Transverse colon (tissue), 4 donors: ENCODE data around the gene PPP4R1. TPM values are rescaled to one million over a fixed set of nuclear protein-coding genes. Genes with fewer than 3 reads are reported as not detected.

Experiments used
- DNase-seq: peaks from one replicate; pipeline ENCODE4 v3.0.0-alpha.2; 2019
- H3K27ac ChIP-seq, 4 donors: fragments of 200-600 bp; sonication (generic); 2 replicates each; pipeline ENCODE4 v1.5.1; 2016 to 2018; ENCODE audit warnings: inconsistent platforms in 4 of 4
- H3K27me3 ChIP-seq: fragments of 200-600 bp; sonication (generic); 2 replicates; pipeline ENCODE4 v1.5.1; 2017; ENCODE audit warnings: inconsistent platforms
- H3K36me3 ChIP-seq, 4 donors: fragments of 200-600 bp; sonication (generic); 2 replicates each; pipeline ENCODE4 v1.5.1; 2017 to 2019; ENCODE audit warnings: inconsistent platforms in 4 of 4
- H3K4me1 ChIP-seq, 4 donors: fragments of 200-600 bp; sonication (generic); 2 replicates each; pipeline ENCODE4 v1.5.1; 2017 to 2020; ENCODE audit warnings: inconsistent platforms in 4 of 4
- H3K4me3 ChIP-seq, 4 donors: fragments of 200-600 bp; sonication (generic); 1 replicate in 1 of 4; 2 replicates in 3 of 4; pipeline versions ENCODE4 v1.5.1 to v1.6.1; 2017 to 2019; ENCODE audit warnings: inconsistent platforms in 4 of 4
- H3K9me3 ChIP-seq, 2 donors: fragments of 200-600 bp; sonication (generic); 2 replicates each; pipeline ENCODE4 v1.5.1; 2017 to 2019; ENCODE audit warnings: inconsistent platforms in 2 of 2
- CTCF ChIP-seq, 5 experiments: fragments of 200-600 bp in 3 of 5; fragments of 450-650 bp in 2 of 5; sonication (generic) in 3 of 5; IDR thresholded peaks; 1 replicate in 2 of 5; 2 replicates in 3 of 5; pipeline ENCODE4 v1.5.1; 2016 to 2017; ENCODE audit warnings: antibody characterized with exemption in 5 of 5, inconsistent platforms in 3 of 5, mild to moderate bottlenecking in 2 of 5, moderate library complexity in 1 of 5
- EP300 ChIP-seq: sonication (generic); formaldehyde crosslinking; IDR thresholded peaks from one replicate; pipeline ENCODE4 v1.6.1; 2017; ENCODE audit warnings: antibody characterized with exemption, low read depth
- POLR2A ChIP-seq: fragments of 450-650 bp; IDR thresholded peaks from one replicate; pipeline ENCODE4 v1.6.1; 2016; ENCODE audit warnings: antibody characterized with exemption, mild to moderate bottlenecking, moderate library complexity
- POLR2AphosphoS5 ChIP-seq, 3 donors: sonication (generic); formaldehyde crosslinking; IDR thresholded peaks; one replicate each; pipeline ENCODE4 v1.6.1; 2016; ENCODE audit warnings: antibody characterized with exemption in 3 of 3
- WGBS, 2 donors: methylation state at CpG; one replicate each; pipeline ENCODE4 v1.1.5; 2018; ENCODE audit warnings: low coverage in 1 of 2; 5-methylcytosine and 5-hydroxymethylcytosine counted together
- in situ Hi-C, 4 donors: fragments of 200-750 bp; cut with MboI; loops; one replicate each; pipeline versions ENCODE4 v1.15.0 to v1.15.1; 2017; ENCODE audit warnings: low sequenced_read_pairs in 3 of 4, low pct_ligation_motif_present in 1 of 4, low pct_unique_long_range_greater_than_20kb in 1 of 4
- intact Hi-C: fragments of 100-400 bp; cut with DNase I; formaldehyde crosslinking; loops from one replicate; pipeline ENCODE4 v1.15.1; 2023; ENCODE audit warnings: low total_unique reads
- total RNA-seq, 4 donors: library from RNA; depleted of rRNA; stranded (reverse); fragments of >200 nt; gene quantifications; one replicate each; pipeline ENCODE4 v1.1.0, GENCODE V29; 2016

PPP4R1 gene
- total RNA-seq, 4 donors from 2014 or later: 46.0 to 163 (median 79.2) TPM

DNA sequence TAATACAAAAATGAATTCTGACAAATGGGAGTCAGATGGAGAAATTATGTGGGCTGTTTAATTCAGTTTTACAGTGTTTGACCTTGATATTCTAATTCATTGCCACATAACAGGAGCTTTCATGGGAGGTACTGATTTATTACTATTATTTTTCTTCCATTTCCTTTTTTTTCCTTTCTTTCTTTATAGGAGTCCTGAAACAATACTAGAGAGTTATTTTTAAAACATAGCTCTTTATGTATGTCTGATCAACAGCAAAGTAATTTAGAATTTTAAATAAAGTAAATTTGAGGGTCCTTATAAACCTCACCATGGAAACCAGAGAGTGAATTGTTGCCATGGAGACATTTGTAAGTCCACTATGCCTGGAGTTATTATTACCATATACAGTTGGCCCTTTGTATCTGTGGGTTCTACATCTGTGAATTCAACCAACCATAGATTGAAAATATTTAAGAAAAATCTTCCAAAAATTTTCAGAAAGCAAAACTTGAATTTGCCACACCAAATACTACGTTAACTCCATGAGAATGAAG lies 40.9 kb upstream of the PPP4R1 start:
- H3K9me3 ChIP-seq: no peaks in the 10 kb centered on the region
- no peak for TF ChIP-seq POLR2AphosphoS5 (IDR thresholded peaks at IDR 0.05)
- TF ChIP-seq CTCF (IDR thresholded peaks at IDR 0.05): no peak
- TF ChIP-seq POLR2A: no peak
- TF ChIP-seq EP300: no peak
- no peak overlapping the region for H3K4me3 ChIP-seq
- intact Hi-C loops: no loop called here
- H3K4me1 ChIP-seq: no peaks in the 10 kb centered on the region
- DNase-seq: no peak
- H3K36me3 ChIP-seq: no peaks in the 10 kb centered on the region
- H3K27me3 ChIP-seq: no peaks in the 10 kb centered on the region
- H3K27ac ChIP-seq: no peak overlapping the region
- in situ Hi-C loops: no loop called here
- 50 to 86% methylated on average over 1 of the region's 1 CpG for WGBS, 2 donors

DNA sequence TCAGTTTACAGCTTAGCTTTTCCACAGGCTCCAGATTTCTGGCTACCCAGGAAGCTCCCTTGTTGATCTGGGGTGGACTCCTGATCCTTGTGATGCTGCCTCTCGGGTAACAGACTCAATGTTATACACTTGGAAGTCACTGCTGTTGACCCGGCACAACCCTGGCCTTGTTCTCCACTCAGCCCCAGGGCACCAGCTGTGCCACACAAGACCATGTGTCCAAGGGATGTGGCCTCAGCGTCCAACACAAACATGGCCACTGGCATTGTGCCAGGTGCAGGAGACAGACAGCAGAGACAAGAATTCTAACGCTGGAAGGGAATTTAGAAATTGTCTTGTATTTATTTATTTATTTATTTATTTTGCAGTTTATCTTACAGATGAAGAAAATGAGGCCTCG lies 39.0 kb upstream of the PPP4R1 start:
- Histone ChIP-seq H3K36me3 (no peaks in the 10 kb centered on the region), H3K9me3 (no peaks in the 10 kb centered on the region), H3K27ac (no peak overlapping the region), H3K27me3 (no peaks in the 10 kb centered on the region), H3K4me1 (no peaks in the 10 kb centered on the region), H3K4me3 (no peak overlapping the region)
- WGBS, 2 donors: 49 to 72% methylated on average over 5 of the region's 5 CpGs
- TF ChIP-seq POLR2AphosphoS5 (IDR thresholded peaks at IDR 0.05) (no peak), EP300 (no peak), POLR2A (no peak), CTCF (IDR thresholded peaks at IDR 0.05) (no peak)
- DNase-seq: no peak
- intact Hi-C loops: no loop called here
- in situ Hi-C loops: no loop called here

DNA sequence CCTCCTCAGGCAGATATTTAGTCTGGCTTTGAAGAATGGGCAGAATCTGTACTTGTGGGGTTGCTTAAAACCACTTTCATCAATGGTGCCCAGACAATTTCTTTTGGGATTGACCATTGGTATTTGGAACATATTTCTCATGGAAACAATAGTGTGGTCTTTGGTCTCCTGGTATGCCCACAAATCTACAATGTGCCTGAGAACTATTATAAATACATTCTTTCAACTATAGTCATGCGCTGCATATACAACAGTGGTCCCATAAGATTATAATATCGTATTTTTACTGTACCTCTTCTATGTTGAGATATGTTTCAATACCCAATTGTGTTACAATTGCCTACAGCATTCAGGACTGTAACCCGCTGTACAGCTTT lies 34.8 kb upstream of the PPP4R1 start:
- Histone ChIP-seq H3K4me3 (no peak overlapping the region), H3K4me1 (peaks cover 0 to under 1% (median 0%) of the 10 kb centered on the region in 4 donors), H3K36me3 (no peaks in the 10 kb centered on the region), H3K9me3 (no peaks in the 10 kb centered on the region), H3K27ac (no peak overlapping the region), H3K27me3 (no peaks in the 10 kb centered on the region)
- DNase-seq: no peak
- intact Hi-C loops (no loop called here), in situ Hi-C loops (no loop called here)
- WGBS, 2 donors: 71 to 78% methylated on average over 2 to 3 of the region's 3 CpGs
- no peak for TF ChIP-seq POLR2AphosphoS5 (IDR thresholded peaks at IDR 0.05)
- TF ChIP-seq CTCF (IDR thresholded peaks at IDR 0.05): no peak
- no peak for TF ChIP-seq EP300
- no peak for TF ChIP-seq POLR2A

- H3K27ac ChIP-seq: no peak overlapping the region
- TF ChIP-seq EP300 (no peak), POLR2AphosphoS5 (IDR thresholded peaks at IDR 0.05) (no peak), POLR2A (no peak), CTCF (IDR thresholded peaks at IDR 0.05) (no peak)
- H3K36me3 ChIP-seq: no peaks in the 10 kb centered on the region
- in situ Hi-C loops: no loop called here
- no peak for DNase-seq
- H3K27me3 ChIP-seq: no peaks in the 10 kb centered on the region
- intact Hi-C loops: no loop called here
- H3K9me3 ChIP-seq: no peaks in the 10 kb centered on the region
- H3K4me3 ChIP-seq: no peak overlapping the region
- 72 to 84% methylated on average over 5 to 7 of the region's 7 CpGs for WGBS, 2 donors
- peaks cover 0 to 6% (median 0%) of the 10 kb centered on the region in 4 donors for H3K4me1 ChIP-seq
Observed at GRCh38 chr18:9648431-9649163, 34.2 kb upstream of the PPP4R1 start.
